Middle frontal gyrus (tissue), 1 donor: ENCODE data around the gene GAMT.

Source experiments
- DNase-seq: peaks from one replicate; pipeline ENCODE4 v3.0.0-alpha.2; 2015; ENCODE audit warnings: low spot score; ENCODE audit errors: extremely low spot score

Gene GAMT

GRCh38 chr19:1366899-1367870 lies 34.2 kb downstream of the GAMT start:
- no peak for DNase-seq

GRCh38 chr19:1366296-1366695 lies 35.0 kb downstream of the GAMT start:
- DNase-seq: no peak

GRCh38 chr19:1365319-1366269 lies 35.7 kb downstream of the GAMT start:
- DNase-seq: no peak

- DNase-seq: no peak
Observed at GRCh38 chr19:1364070-1364704, 37.2 kb downstream of the GAMT start.

GRCh38 chr19:1363599-1363998 lies 37.7 kb downstream of the GAMT start:
- no peak for DNase-seq

GRCh38 chr19:1362387-1363257 lies 38.7 kb downstream of the GAMT start:
- no peak for DNase-seq

GRCh38 chr19:1361601-1362386 lies 39.5 kb downstream of the GAMT start:
- DNase-seq: no peak

- DNase-seq: peak; percentile 44
Observed at GRCh38 chr19:1360818-1361461, 40.4 kb downstream of the GAMT start.

- no peak for DNase-seq
Observed at GRCh38 chr19:1360126-1360817, 41.1 kb downstream of the GAMT start.

GRCh38 chr19:1357531-1358109 lies 43.7 kb downstream of the GAMT start:
- no peak for DNase-seq

- no peak for DNase-seq
Observed at GRCh38 chr19:1356508-1356865, 44.9 kb downstream of the GAMT start.

- no peak for DNase-seq
Observed at GRCh38 chr19:1355568-1356507, 45.5 kb downstream of the GAMT start.

- DNase-seq: no peak
Observed at GRCh38 chr19:1354970-1355567, 46.3 kb downstream of the GAMT start.

- no peak for DNase-seq
Observed at GRCh38 chr19:1353144-1353543, 48.2 kb downstream of the GAMT start.

GRCh38 chr19:1351381-1351851 lies 49.9 kb downstream of the GAMT start:
- DNase-seq: no peak

- DNase-seq: no peak
Observed at GRCh38 chr19:1350867-1351266, 50.5 kb downstream of the GAMT start.

GRCh38 chr19:1349211-1349610 lies 52.1 kb downstream of the GAMT start:
- DNase-seq: no peak
